Endothelial cell of umbilical vein (primary cell): ENCODE measurements around the gene CMIP. TPM values are rescaled to one million over a fixed set of nuclear protein-coding genes. Genes with fewer than 3 reads are reported as not detected.

Experiments
- BruUV-seq: library from RNA; stranded (reverse); fragments of 400-500 nt; replicated peaks from 2 replicates; lab custom pipeline; 2021; lab: Mats Ljungman, UMichigan
- CTCF ChIA-PET: fragments of 300-600, 350-600 bp; sonication (Branson Sonifier 250); formaldehyde crosslinking; loops from one replicate; lab custom pipeline; 2021; ENCODE audit warnings: antibody characterized with exemption, inconsistent platforms; lab: Charles Lee
- POLR2A ChIA-PET: fragments of 300-600, 350-600 bp; sonication (Branson Sonifier 250); formaldehyde crosslinking; loops from one replicate; lab custom pipeline; 2021; ENCODE audit warnings: antibody characterized with exemption, inconsistent platforms; lab: Charles Lee
- DNase-seq: peaks from one replicate; pipeline ENCODE4 v3.0.0-alpha.2; 2011; ENCODE audit warnings: low read depth, low spot score
- FAIRE-seq: peaks from 2 replicates; lab custom pipeline; 2011; peaks lifted over from hg19 to GRCh38; lab: Jason Lieb, UNC
- H2AFZ ChIP-seq: 2 replicates; pipeline ENCODE4 v1.6.0; 2012; ENCODE audit warnings: low read depth, low read length, control low read depth, inconsistent platforms
- H3K27ac ChIP-seq: 2 replicates; pipeline ENCODE4 v1.5.1; 2011; ENCODE audit warnings: low read depth, mild to moderate bottlenecking, control low read depth, low read length, moderate library complexity; ENCODE audit not compliant: insufficient read depth
- H3K27me3 ChIP-seq, 2 experiments: 2 replicates each; pipeline versions ENCODE4 v1.6.0 to v1.6.1; 2011; ENCODE audit warnings: low read length in 2 of 2, mixed read lengths in 1 of 2; ENCODE audit not compliant: control insufficient read depth in 2 of 2, insufficient read depth in 2 of 2
- H3K36me3 ChIP-seq, 2 experiments: 2 replicates in 1 of 2; 3 replicates in 1 of 2; pipeline ENCODE4 v1.5.1; 2011; ENCODE audit warnings: low read length in 2 of 2, mild to moderate bottlenecking in 1 of 2, moderate library complexity in 1 of 2; ENCODE audit not compliant: control insufficient read depth in 2 of 2, insufficient read depth in 2 of 2; ENCODE audit errors: extremely low read depth in 1 of 2
- H3K4me1 ChIP-seq: 3 replicates; pipeline ENCODE4 v1.5.1; 2011; ENCODE audit warnings: mild to moderate bottlenecking, low read length; ENCODE audit not compliant: control insufficient read depth, insufficient read depth; ENCODE audit errors: extremely low read depth
- H3K4me2 ChIP-seq: 2 replicates; pipeline ENCODE4 v1.6.1; 2011; ENCODE audit warnings: low read length, control low read depth, mixed read lengths; ENCODE audit not compliant: insufficient read depth
- H3K4me3 ChIP-seq, 3 experiments: fragments of 200-600 bp in 1 of 3; sonication (generic), shearing (Covaris generic) in 1 of 3; replicated peaks in 1 of 3; 2 replicates each; pipeline ENCODE4 v1.5.1; 2011 to 2016; ENCODE audit warnings: control low read depth in 3 of 3, low read length in 3 of 3, mild to moderate bottlenecking in 2 of 3, inconsistent platforms in 1 of 3, low read depth in 1 of 3, moderate library complexity in 1 of 3; ENCODE audit not compliant: insufficient read depth in 1 of 3
- H3K79me2 ChIP-seq: 2 replicates; pipeline ENCODE4 v1.6.0; 2012; ENCODE audit warnings: low read length, inconsistent platforms; ENCODE audit not compliant: control insufficient read depth, insufficient read depth
- H3K9ac ChIP-seq: replicated peaks from 2 replicates; pipeline ENCODE3; 2011; ENCODE audit warnings: low read length, control low read depth; ENCODE audit not compliant: insufficient read depth; ENCODE audit errors: extremely low read depth
- H3K9me1 ChIP-seq: replicated peaks from 3 replicates; pipeline ENCODE4 v1.6.0; 2011; ENCODE audit warnings: mild to moderate bottlenecking, low read length; ENCODE audit not compliant: control insufficient read depth, insufficient read depth; ENCODE audit errors: extremely low read depth
- H3K9me3 ChIP-seq: replicated peaks from 2 replicates; pipeline ENCODE4 v1.5.1; 2012; ENCODE audit warnings: low read length, inconsistent platforms; ENCODE audit not compliant: control insufficient read depth, insufficient read depth
- H4K20me1 ChIP-seq: replicated peaks from 2 replicates; pipeline ENCODE3; 2011; ENCODE audit warnings: mild to moderate bottlenecking, low read length; ENCODE audit not compliant: control insufficient read depth, insufficient read depth; ENCODE audit errors: extremely low read depth
- EZH2 ChIP-seq: IDR thresholded peaks from 2 replicates; pipeline ENCODE4 v1.6.1; 2012; ENCODE audit warnings: borderline replicate concordance, low read depth, mild to moderate bottlenecking, moderate library complexity, low read length, inconsistent platforms; ENCODE audit not compliant: severe bottlenecking
- FOS ChIP-seq: IDR thresholded peaks from 2 replicates; pipeline ENCODE4 v1.6.1; 2011; ENCODE audit warnings: mild to moderate bottlenecking, low read length, moderate library complexity, borderline replicate concordance; ENCODE audit not compliant: insufficient read depth
- GATA2 ChIP-seq: IDR thresholded peaks from 2 replicates; pipeline ENCODE4 v1.7.0; 2011; ENCODE audit warnings: low read depth, mild to moderate bottlenecking, moderate library complexity, mixed read lengths, low read length; ENCODE audit not compliant: insufficient read length, insufficient read depth
- JUN ChIP-seq: IDR thresholded peaks from 2 replicates; pipeline ENCODE4 v1.6.1; 2011; ENCODE audit warnings: borderline replicate concordance, low read depth; ENCODE audit not compliant: insufficient read length, insufficient read depth
- MYC ChIP-seq: IDR thresholded peaks from one replicate; pipeline ENCODE4 v1.6.1; 2011; ENCODE audit warnings: mild to moderate bottlenecking, low read depth, low read length
- POLR2A ChIP-seq: IDR thresholded peaks from 2 replicates; pipeline ENCODE4 v1.6.1; 2012; ENCODE audit warnings: low read depth, mild to moderate bottlenecking, control low read depth, low read length
- POLR2AphosphoS5 ChIP-seq: IDR thresholded peaks from 2 replicates; pipeline ENCODE4 v1.6.1; 2012; ENCODE audit warnings: low read depth, mild to moderate bottlenecking, control low read depth, low read length, moderate library complexity; ENCODE audit not compliant: insufficient read depth
- dilution Hi-C: fragments of 300-500 bp; cut with MboI; formaldehyde crosslinking; loops from one replicate; pipeline ENCODE4 v1.15.0; 2019; ENCODE audit warnings: low sequenced_read_pairs; ENCODE audit not compliant: extremely low pct_ligation_motif_present
- intact Hi-C: fragments of 100-400 bp; cut with micrococcal nuclease; formaldehyde crosslinking; loops from one replicate; pipeline ENCODE4 v1.10.0; 2022
- polyA plus RNA-seq, 4 experiments: library from polyadenylated mRNA; depleted of rRNA in 3 of 4; stranded (reverse) in 3 of 4; unstranded in 1 of 4; fragments of >200 nt; gene quantifications; 2 replicates each; pipeline versions ENCODE4 v1.2.1 to v1.2.3, GENCODE V29; 2011 to 2012; ENCODE audit warnings: missing spikeins in 1 of 4
- total RNA-seq: library from RNA; stranded (reverse); gene quantifications from 2 replicates; pipeline ENCODE4 v1.2.3, GENCODE V29; 2021
- TF ChIP-seq, protein P1 (sequence below), 2 donors: IDR thresholded peaks; 1 replicate in 1 of 2; 2 replicates in 1 of 2; pipeline ENCODE4 v1.5.1; 2011; ENCODE audit warnings: low read length in 2 of 2, mild to moderate bottlenecking in 2 of 2, moderate library complexity in 2 of 2, control low read depth in 1 of 2, inconsistent platforms in 1 of 2, low read depth in 1 of 2; ENCODE audit not compliant: insufficient read depth in 1 of 2; ENCODE audit errors: extremely low read depth in 1 of 2
- TF ChIP-seq, protein P2 (sequence below): IDR thresholded peaks from 2 replicates; pipeline ENCODE4 v1.6.1; 2011; ENCODE audit not compliant: insufficient read depth, insufficient read length

CMIP gene
- total and polyA plus RNA-seq, 2 donors (not counting 3 experiments of a cell fraction or from before 2014, with no cell fraction given): 29.0 to 101 TPM

DNA sequence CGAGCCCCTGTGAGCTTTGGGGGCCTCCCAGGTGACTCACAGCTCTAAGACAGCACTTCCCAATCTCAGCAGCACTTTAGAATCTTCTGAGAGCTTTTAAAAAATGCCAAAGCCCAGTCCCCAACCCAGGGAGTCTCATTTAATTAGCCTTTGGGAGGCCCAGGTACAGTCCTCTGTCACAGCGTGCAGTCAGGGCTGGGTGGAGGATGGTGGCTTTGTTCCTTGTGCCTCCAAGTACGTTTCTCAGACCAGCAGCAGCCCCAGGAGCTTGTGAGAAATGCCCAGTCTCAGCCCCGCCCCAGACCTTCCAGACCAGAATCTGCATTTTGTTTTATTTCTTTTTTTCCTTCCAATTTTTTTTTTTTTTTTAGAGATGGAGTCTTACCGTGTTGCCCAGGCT lies 27.4 kb upstream of the CMIP start:
- H3K27me3 ChIP-seq: no peaks in the 10 kb centered on the region
- H3K27ac ChIP-seq: no peak overlapping the region
- no peak for FAIRE-seq
- no peaks in the 10 kb centered on the region for H3K9me1 ChIP-seq
- BruUV-seq: no TSS peak
- POLR2A ChIA-PET: no interaction called here
- H3K79me2 ChIP-seq: no peaks in the 10 kb centered on the region
- no peak overlapping the region for H3K9ac ChIP-seq
- intact Hi-C loops: no loop called here
- dilution Hi-C loops: no loop called here
- H3K4me3 ChIP-seq: no peak overlapping the region
- no peak overlapping the region for H2AFZ ChIP-seq
- no peak for TF ChIP-seq EZH2
- no peak for TF ChIP-seq POLR2AphosphoS5
- TF ChIP-seq, protein P1, sequence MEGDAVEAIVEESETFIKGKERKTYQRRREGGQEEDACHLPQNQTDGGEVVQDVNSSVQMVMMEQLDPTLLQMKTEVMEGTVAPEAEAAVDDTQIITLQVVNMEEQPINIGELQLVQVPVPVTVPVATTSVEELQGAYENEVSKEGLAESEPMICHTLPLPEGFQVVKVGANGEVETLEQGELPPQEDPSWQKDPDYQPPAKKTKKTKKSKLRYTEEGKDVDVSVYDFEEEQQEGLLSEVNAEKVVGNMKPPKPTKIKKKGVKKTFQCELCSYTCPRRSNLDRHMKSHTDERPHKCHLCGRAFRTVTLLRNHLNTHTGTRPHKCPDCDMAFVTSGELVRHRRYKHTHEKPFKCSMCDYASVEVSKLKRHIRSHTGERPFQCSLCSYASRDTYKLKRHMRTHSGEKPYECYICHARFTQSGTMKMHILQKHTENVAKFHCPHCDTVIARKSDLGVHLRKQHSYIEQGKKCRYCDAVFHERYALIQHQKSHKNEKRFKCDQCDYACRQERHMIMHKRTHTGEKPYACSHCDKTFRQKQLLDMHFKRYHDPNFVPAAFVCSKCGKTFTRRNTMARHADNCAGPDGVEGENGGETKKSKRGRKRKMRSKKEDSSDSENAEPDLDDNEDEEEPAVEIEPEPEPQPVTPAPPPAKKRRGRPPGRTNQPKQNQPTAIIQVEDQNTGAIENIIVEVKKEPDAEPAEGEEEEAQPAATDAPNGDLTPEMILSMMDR (IDR thresholded peaks at IDR 0.05; ENCODE audit: extremely low read depth in 1 of 2, insufficient read depth in 1 of 2, low read depth in 1 of 2, low read length in 2 of 2): no peak
- TF ChIP-seq GATA2: no peak
- no peak for TF ChIP-seq POLR2A
- TF ChIP-seq JUN: no peak
- TF ChIP-seq FOS: no peak
- no peak for TF ChIP-seq MYC
- TF ChIP-seq, protein P2, sequence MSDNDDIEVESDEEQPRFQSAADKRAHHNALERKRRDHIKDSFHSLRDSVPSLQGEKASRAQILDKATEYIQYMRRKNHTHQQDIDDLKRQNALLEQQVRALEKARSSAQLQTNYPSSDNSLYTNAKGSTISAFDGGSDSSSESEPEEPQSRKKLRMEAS: no peak
- CTCF ChIA-PET: interaction anchor here (1.2 to 1.3 kb wide), 2 partner anchors 12 to 56 kb away, joined by 5 to 7 read pairs; no protein-coding TSS in a partner anchor
- DNase-seq: no peak
- H3K9me3 ChIP-seq: no peaks in the 10 kb centered on the region
- H3K4me1 ChIP-seq: no peaks in the 10 kb centered on the region
- no peaks in the 10 kb centered on the region for H4K20me1 ChIP-seq
- no peaks in the 10 kb centered on the region for H3K36me3 ChIP-seq
- H3K4me2 ChIP-seq: no peak overlapping the region
